ENCODE results near the gene MIR17HG.

The MIR17HG gene

GRCh38 chr13:91369441-91369831 is 21.9 kb downstream of the MIR17HG start:
- no peak for DNase-seq

GRCh38 chr13:91370501-91370900 is 23.0 kb downstream of the MIR17HG start:
- no peak for DNase-seq

- no peak for DNase-seq
Measured at GRCh38 chr13:91372911-91373310, 25.4 kb downstream of the MIR17HG start.

GRCh38 chr13:91375116-91375729 is 27.7 kb downstream of the MIR17HG start:
- no peak for DNase-seq

GRCh38 chr13:91381371-91381770 is 33.9 kb downstream of the MIR17HG start:
- no peak for DNase-seq

- no peak for DNase-seq
Measured at GRCh38 chr13:91383836-91384235, 36.3 kb downstream of the MIR17HG start.

- DNase-seq, result no peak
Measured at GRCh38 chr13:91384896-91385295, 37.4 kb downstream of the MIR17HG start.

GRCh38 chr13:91389186-91389585 is 41.7 kb downstream of the MIR17HG start:
- no peak for DNase-seq

GRCh38 chr13:91397595-91397994 is 50.1 kb downstream of the MIR17HG start:
- DNase-seq, result no peak

GRCh38 chr13:91398413-91399188 is 51.1 kb downstream of the MIR17HG start, which contains the start of gene GPC5:
Gene GPC5, plus strand, starts transcription at chr13:91398621.
- peak; percentile 65 for DNase-seq

GRCh38 chr13:91399189-91400062 is 51.9 kb downstream of the MIR17HG start:
- no peak for DNase-seq

- DNase-seq, result no peak
Measured at GRCh38 chr13:91400063-91400399, 52.5 kb downstream of the MIR17HG start.

GRCh38 chr13:91400671-91401070 is 53.2 kb downstream of the MIR17HG start:
- DNase-seq, result no peak

- no peak for DNase-seq
Measured at GRCh38 chr13:91401920-91402319, 54.4 kb downstream of the MIR17HG start.

All from NCI-H510A treated with DMSO at 0.1 percent for 48 hours (cell line).